Common myeloid progenitor, CD34-positive (primary cell): ENCODE data around the gene ABHD16B.
A peak's percentile ranks its signal among the peaks of the same experiment; 100 is the strongest.

Experiments
- CTCF ChIA-PET: fragments of 350-600 bp; sonication (Branson Sonifier 250); formaldehyde crosslinking; loops from one replicate; lab custom pipeline; 2021; ENCODE audit warnings: antibody characterized with exemption; lab: Charles Lee
- POLR2A ChIA-PET: fragments of 350-600 bp; sonication (Branson Sonifier 250); formaldehyde crosslinking; loops from one replicate; lab custom pipeline; 2021; ENCODE audit warnings: antibody characterized with exemption; lab: Charles Lee
- DNase-seq, 3 donors: peaks; one replicate each; pipeline versions ENCODE4 v3.0.0 to v3.0.0-alpha.2; 2013
- H3K27ac ChIP-seq, 2 experiments: 1 replicate in 1 of 2; 2 replicates in 1 of 2; pipeline ENCODE4 v1.7.0; 2013; ENCODE audit warnings: inconsistent platforms in 2 of 2, low read length in 2 of 2, mild to moderate bottlenecking in 2 of 2, low read depth in 1 of 2, moderate library complexity in 1 of 2; ENCODE audit not compliant: severe bottlenecking in 2 of 2, insufficient read depth in 1 of 2, poor library complexity in 1 of 2
- H3K27me3 ChIP-seq, 5 experiments: replicated peaks in 2 of 5; 1 replicate in 3 of 5; 2 replicates in 2 of 5; pipeline versions ENCODE4 v1.6.1 to v1.7.0; 2013; ENCODE audit warnings: low read length in 4 of 5, mild to moderate bottlenecking in 2 of 5, moderate library complexity in 2 of 5, inconsistent platforms in 1 of 5; ENCODE audit not compliant: insufficient read depth in 5 of 5, control insufficient read depth in 4 of 5
- H3K36me3 ChIP-seq, 4 experiments: 1 replicate in 2 of 4; 2 replicates in 2 of 4; pipeline versions ENCODE4 v1.6.1 to v1.7.0; 2013; ENCODE audit warnings: low read length in 3 of 4, control low read depth in 1 of 4, mild to moderate bottlenecking in 1 of 4; ENCODE audit not compliant: control insufficient read depth in 4 of 4, insufficient read depth in 4 of 4
- H3K4me1 ChIP-seq, 4 experiments: 1 replicate in 3 of 4; 2 replicates in 1 of 4; pipeline versions ENCODE4 v1.6.1 to v1.7.1; 2013; ENCODE audit warnings: low read length in 3 of 4, mild to moderate bottlenecking in 3 of 4, control low read depth in 1 of 4, inconsistent platforms in 1 of 4, moderate library complexity in 1 of 4; ENCODE audit not compliant: control insufficient read depth in 4 of 4, insufficient read depth in 4 of 4; ENCODE audit errors: control extremely low read depth in 1 of 4
- H3K4me3 ChIP-seq, 7 experiments: 1 replicate in 4 of 7; 2 replicates in 3 of 7; pipeline versions ENCODE4 v1.5.1 to v1.7.0; 2013; ENCODE audit warnings: mild to moderate bottlenecking in 7 of 7, low read length in 6 of 7, moderate library complexity in 6 of 7, inconsistent platforms in 2 of 7, low read depth in 2 of 7, control low read depth in 1 of 7; ENCODE audit not compliant: insufficient read depth in 4 of 7, control insufficient read depth in 1 of 7; ENCODE audit errors: extremely low read depth in 1 of 7
- H3K9me3 ChIP-seq, 5 experiments: 1 replicate in 4 of 5; 2 replicates in 1 of 5; pipeline versions ENCODE4 v1.6.1 to v1.7.1; 2013; ENCODE audit warnings: low read length in 4 of 5, mild to moderate bottlenecking in 2 of 5, inconsistent platforms in 1 of 5, low read depth in 1 of 5, moderate library complexity in 1 of 5; ENCODE audit not compliant: control insufficient read depth in 4 of 5, insufficient read depth in 2 of 5; ENCODE audit errors: control extremely low read depth in 1 of 5
- WGBS: methylation state at CpG from one replicate; pipeline ENCODE4 v1.1.5; 2013; ENCODE audit not compliant: insufficient coverage; 5-methylcytosine and 5-hydroxymethylcytosine counted together

Gene ABHD16B

DNA sequence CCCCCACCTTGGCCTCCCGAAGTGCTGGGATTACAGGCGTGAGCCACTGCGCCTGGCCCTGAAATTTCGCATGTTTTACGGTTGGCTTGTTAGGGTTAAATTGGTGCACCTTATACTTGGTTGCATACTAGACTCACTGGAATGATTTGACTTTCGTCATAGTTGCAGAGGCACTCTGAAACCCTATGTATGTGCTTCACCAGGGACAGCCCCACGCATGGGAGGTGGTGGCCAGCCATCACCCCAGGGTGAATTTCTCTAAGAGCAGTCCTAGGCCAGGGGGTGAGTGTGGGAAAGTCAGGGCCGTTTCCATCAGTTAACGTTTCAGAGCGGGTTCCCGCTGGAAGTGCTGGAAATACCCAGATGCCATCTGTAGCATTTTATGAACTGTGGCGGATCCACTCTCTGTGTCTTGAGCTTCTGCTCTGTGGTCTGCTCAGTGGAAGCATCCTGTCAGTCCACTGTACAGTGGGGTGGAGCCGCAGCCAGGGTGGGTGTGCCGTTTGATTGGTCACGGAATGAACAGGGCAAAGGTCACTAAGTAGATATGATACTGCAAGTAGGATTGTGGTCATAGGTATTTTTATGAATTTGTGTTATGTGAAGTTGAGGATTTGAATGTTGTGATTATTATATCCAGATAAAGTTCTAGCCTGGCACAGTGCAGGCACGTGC is 46.8 kb downstream of the ABHD16B start:
- H3K27me3 ChIP-seq = no peaks in the 10 kb centered on the region
- WGBS = 92% methylated on average over 13 of the region's 16 CpGs
- H3K4me3 ChIP-seq = no peak overlapping the region
- POLR2A ChIA-PET = no interaction called here
- DNase-seq = no peak
- H3K36me3 ChIP-seq = peaks cover 0 to 6% (median 0%) of the 10 kb centered on the region in 4 experiments
- H3K27ac ChIP-seq = no peak overlapping the region
- CTCF ChIA-PET = interaction anchor here (0.7 to 4.9 kb wide), 10 partner anchors 9 to 213 kb away, joined by 3 to 21 read pairs (median 3); partner anchors contain the start of gene PRPF6
- H3K4me1 ChIP-seq = peaks cover 0 to 12% (median 6%) of the 10 kb centered on the region in 4 experiments
- no peaks in the 10 kb centered on the region for H3K9me3 ChIP-seq

DNA sequence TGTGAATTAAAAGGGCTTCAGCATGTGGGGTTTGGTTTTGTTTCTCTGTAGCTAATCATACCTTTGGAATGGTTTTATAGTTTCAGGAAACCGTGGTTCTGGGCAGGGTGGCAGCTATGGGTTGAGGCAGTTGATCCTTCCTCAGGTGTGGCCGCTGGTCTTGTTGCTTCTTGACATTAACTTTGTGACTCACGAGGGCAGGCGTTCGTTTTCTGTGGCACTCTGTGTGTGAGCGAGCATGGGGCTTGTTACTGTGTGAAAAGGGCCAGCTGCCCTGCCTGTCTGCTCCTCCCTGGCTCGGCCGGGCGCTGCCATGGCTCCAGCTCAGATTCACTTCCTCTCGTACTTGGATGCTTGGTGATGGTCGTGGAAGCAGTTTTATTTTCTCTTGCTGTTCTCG is 49.9 kb downstream of the ABHD16B start:
- H3K4me1 ChIP-seq = peaks cover 0 to 9% (median 4%) of the 10 kb centered on the region in 4 experiments
- H3K27ac ChIP-seq = no peak overlapping the region
- H3K36me3 ChIP-seq = peaks cover 0 to 15% (median 3%) of the 10 kb centered on the region in 4 experiments
- DNase-seq = peak in 1 of 3 donors; percentile 10
- no peaks in the 10 kb centered on the region for H3K27me3 ChIP-seq
- POLR2A ChIA-PET = no interaction called here
- peaks cover 0 to 6% (median 2%) of the 10 kb centered on the region in 5 experiments for H3K9me3 ChIP-seq
- WGBS = 76% methylated on average over 12 of the region's 12 CpGs
- CTCF ChIA-PET = interaction anchor here (0.6 to 1.8 kb wide), 6 partner anchors 7 to 127 kb away, joined by 3 to 7 read pairs (median 3); no protein-coding TSS in a partner anchor
- no peak overlapping the region for H3K4me3 ChIP-seq
